ENCODE data around the gene CIZ1. TPM values are rescaled to one million over a fixed set of nuclear protein-coding genes. Genes with fewer than 3 reads are reported as not detected.

Gene CIZ1
- total and polyA plus RNA-seq, 2 of the 13 experiments (the other 11 are each of a cell fraction or from before 2014, with no cell fraction given): 30.6 to 50.3 TPM

GRCh38 chr9:128203024-128203706, 11.8 kb upstream of the CIZ1 start, which contains the start of gene DNM1 (continued):
- no peak for TF ChIP-seq PAXIP1 (CRISPR knock-in tag; conservative IDR thresholded peaks at IDR 0.05)
- TF ChIP-seq ZNF891 (CRISPR knock-in tag; IDR thresholded peaks at IDR 0.05): no peak
- TF ChIP-seq SMARCC2 (IDR thresholded peaks at IDR 0.05): no peak
- no peak for TF ChIP-seq ZNF589 (CRISPR knock-in tag; conservative IDR thresholded peaks at IDR 0.05)
- TF ChIP-seq SIX1 (CRISPR knock-in tag; IDR thresholded peaks at IDR 0.05; ENCODE audit: borderline replicate concordance): no peak
- no peak for TF ChIP-seq ZNF501 (CRISPR knock-in tag; IDR thresholded peaks at IDR 0.05)
- TF ChIP-seq MYNN (CRISPR knock-in tag; IDR thresholded peaks at IDR 0.05; ENCODE audit: low read depth): no peak
- TF ChIP-seq ZFYVE20 (CRISPR knock-in tag; IDR thresholded peaks at IDR 0.05; ENCODE audit: borderline replicate concordance, low read depth): no peak
- TF ChIP-seq ZNF792 (CRISPR knock-in tag; IDR thresholded peaks at IDR 0.05): no peak
- TF ChIP-seq ELF3 (CRISPR knock-in tag; IDR thresholded peaks at IDR 0.05): no peak
- no peak for TF ChIP-seq ZNF75D (CRISPR knock-in tag; IDR thresholded peaks at IDR 0.05; ENCODE audit: borderline replicate concordance)
- no peak for TF ChIP-seq ZNF678 (CRISPR knock-in tag; IDR thresholded peaks at IDR 0.05)
- TF ChIP-seq CREB1 (IDR thresholded peaks at IDR 0.05): no peak
- no peak for TF ChIP-seq CREB1 (CRISPR knock-in tag; IDR thresholded peaks at IDR 0.05)
- no peak for TF ChIP-seq ZNF207 (IDR thresholded peaks at IDR 0.05; ENCODE audit: borderline replicate concordance)
- no peak for TF ChIP-seq PAX8 (CRISPR knock-in tag; IDR thresholded peaks at IDR 0.05; ENCODE audit: borderline replicate concordance)
- TF ChIP-seq PRPF4 (IDR thresholded peaks at IDR 0.05; ENCODE audit: low read depth, low read length, poor library complexity, severe bottlenecking): no peak
- no peak for TF ChIP-seq ZNF672 (CRISPR knock-in tag; IDR thresholded peaks at IDR 0.05)
- TF ChIP-seq ZNF446 (CRISPR knock-in tag; IDR thresholded peaks at IDR 0.05): no peak
- TF ChIP-seq NFIB (CRISPR knock-in tag; IDR thresholded peaks at IDR 0.05; ENCODE audit: borderline replicate concordance): no peak
- TF ChIP-seq ZNF512B (CRISPR knock-in tag; IDR thresholded peaks at IDR 0.05; ENCODE audit: borderline replicate concordance): no peak
- TF ChIP-seq ZNF362 (CRISPR knock-in tag; IDR thresholded peaks at IDR 0.05; ENCODE audit: borderline replicate concordance): no peak
- TF ChIP-seq NCOA5 (CRISPR knock-in tag; IDR thresholded peaks at IDR 0.05): no peak
- TF ChIP-seq WIZ (CRISPR knock-in tag; IDR thresholded peaks at IDR 0.05): no peak
- no peak for TF ChIP-seq HNRNPH1 (optimal IDR thresholded peaks at IDR 0.05; ENCODE audit: low read depth, low read length)

Data from HepG2 (cell line).